HG02870 (cell line): ENCODE results near the gene CASR.
"Not testable (repeated sequence)": the region's sequence is repeated elsewhere in the genome, so short reads cannot be mapped to it uniquely, and the experiment has no call there.

ENCODE experiments used
- ATAC-seq: cut with Tn5 transposase; IDR thresholded peaks from one replicate; pipeline ENCODE4 v1.9.1; 2021; ENCODE audit warnings: mild to moderate bottlenecking, moderate library complexity; ENCODE audit not compliant: unreplicated experiment

CASR gene

GRCh38 chr3:122183521-122183892 lies at the start of gene CASR:
Gene CASR, plus strand, starts transcription at chr3:122183668. Its CDS starts 70,522 bp downstream, at chr3:122254190.
- no peak for ATAC-seq

GRCh38 chr3:122146466-122146865 lies 37.0 kb upstream of the CASR start:
- ATAC-seq: peak; percentile 94

- no peak for ATAC-seq
Observed at GRCh38 chr3:122148941-122149627, 34.4 kb upstream of the CASR start.

GRCh38 chr3:122151480-122151879 lies 32.0 kb upstream of the CASR start:
- ATAC-seq: no peak

GRCh38 chr3:122164983-122165382 lies 18.5 kb upstream of the CASR start:
- ATAC-seq: not testable (repeated sequence)

- no peak for ATAC-seq
Observed at GRCh38 chr3:122167630-122168029, 15.8 kb upstream of the CASR start.

GRCh38 chr3:122168044-122168443 lies 15.4 kb upstream of the CASR start:
- ATAC-seq: no peak

- ATAC-seq: no peak
Observed at GRCh38 chr3:122169911-122170310, 13.6 kb upstream of the CASR start.

- ATAC-seq: not testable (repeated sequence)
Observed at GRCh38 chr3:122171361-122171760, 12.1 kb upstream of the CASR start.

- ATAC-seq: no peak
Observed at GRCh38 chr3:122178711-122179110, 4.8 kb upstream of the CASR start.

- no peak for ATAC-seq
Observed at GRCh38 chr3:122183893-122184590, 574 bp downstream of the CASR start.

- ATAC-seq: no peak
Observed at GRCh38 chr3:122184591-122184929, 1.1 kb downstream of the CASR start.

GRCh38 chr3:122186372-122186771 lies 2.9 kb downstream of the CASR start:
- ATAC-seq: no peak

- ATAC-seq: no peak
Observed at GRCh38 chr3:122188737-122189136, 5.3 kb downstream of the CASR start.

- no peak for ATAC-seq
Observed at GRCh38 chr3:122189357-122189756, 5.9 kb downstream of the CASR start.

- ATAC-seq: no peak
Observed at GRCh38 chr3:122190525-122190924, 7.1 kb downstream of the CASR start.

GRCh38 chr3:122198966-122199365 lies 15.5 kb downstream of the CASR start:
- ATAC-seq: no peak

- no peak for ATAC-seq
Observed at GRCh38 chr3:122199552-122199951, 16.1 kb downstream of the CASR start.

GRCh38 chr3:122200661-122201060 lies 17.2 kb downstream of the CASR start:
- ATAC-seq: no peak

- ATAC-seq: not testable (repeated sequence)
Observed at GRCh38 chr3:122201476-122201875, 18.0 kb downstream of the CASR start.

GRCh38 chr3:122208579-122208978 lies 25.1 kb downstream of the CASR start:
- no peak for ATAC-seq

- ATAC-seq: no peak
Observed at GRCh38 chr3:122213650-122214049, 30.2 kb downstream of the CASR start.

- ATAC-seq: no peak
Observed at GRCh38 chr3:122214711-122215110, 31.2 kb downstream of the CASR start.
